ENCODE results near the gene UNK. TPM values are rescaled to one million over a fixed set of nuclear protein-coding genes. Genes with fewer than 3 reads are reported as not detected.

UNK gene
- total and polyA plus RNA-seq, 9 of the 15 experiments (the other 6 are each of a cell fraction or from before 2014, with no cell fraction given): 12.8 to 38.6 (median 24.8) TPM

GRCh38 chr17:75843577-75844529, 59.2 kb downstream of the UNK start, which contains the start of gene UNC13D (continued):
- TF ChIP-seq KDM4B (IDR thresholded peaks at IDR 0.05; ENCODE audit: borderline replicate concordance in 2 of 2, low read depth in 1 of 2) (no peak; a peak in 1 of 4 replicates), MAZ (CRISPR knock-in tag; conservative IDR thresholded peaks at IDR 0.05 in 1 of 2, IDR thresholded peaks at IDR 0.05 in 1 of 2) (peak in 1 of 2 experiments; percentile 84; a peak in 3 of 4 replicates), BCOR (IDR thresholded peaks at IDR 0.05) (0 out of 2 replicates have a peak, but pooled peaks have one; percentile 13), ZBTB12 (CRISPR knock-in tag; IDR thresholded peaks at IDR 0.05) (no peak), ZNF75A (CRISPR knock-in tag; IDR thresholded peaks at IDR 0.05) (0 out of 2 replicates have a peak, but pooled peaks have one; percentile 32), RFX7 (CRISPR knock-in tag; IDR thresholded peaks at IDR 0.05) (no peak), SUPT5H (IDR thresholded peaks at IDR 0.05) (peak; percentile 75), RBM15 (IDR thresholded peaks at IDR 0.05; ENCODE audit: insufficient read depth, low read length) (no peak), CGGBP1 (CRISPR knock-in tag; IDR thresholded peaks at IDR 0.05) (no peak), ZKSCAN1 (IDR thresholded peaks at IDR 0.05; ENCODE audit: low read depth, low read length) (no peak), TARDBP (IDR thresholded peaks at IDR 0.05) (no peak)
